ENCODE results near the gene BAZ2B. TPM values are rescaled to one million over a fixed set of nuclear protein-coding genes. Genes with fewer than 3 reads are reported as not detected.

Gene BAZ2B
- total RNA-seq, 3 donors from 2014 or later (not counting 1 experiment from before 2014, with no cell fraction given): 59.8 to 73.7 (median 68.4) TPM

- no peaks in the 10 kb centered on the region for H3K36me3 ChIP-seq (ENCODE audit: control insufficient read depth, insufficient read depth, low read length)
- ATAC-seq (no peak), DNase-seq (no peak)
- H3K4me3 Mint-ChIP-seq: peak overlapping the region; percentile 37
- peak overlapping the region; percentile 62 to 90 for H3K27ac Mint-ChIP-seq
- H3K4me3 ChIP-seq (ENCODE audit: low read length): no peak overlapping the region
- no peak for TF ChIP-seq CTCF (IDR thresholded peaks at IDR 0.05)
- peaks cover 6% of the 10 kb centered on the region for H3K4me1 ChIP-seq (ENCODE audit: control insufficient read depth, insufficient read depth, low read length)
- no peaks in the 10 kb centered on the region for H3K9me3 Mint-ChIP-seq
- intact Hi-C loops (cut with micrococcal nuclease): no loop called here
- no peaks in the 10 kb centered on the region for H3K9me3 ChIP-seq (ENCODE audit: control insufficient read depth, insufficient read depth, low read length)
- no peaks in the 10 kb centered on the region for H3K27me3 Mint-ChIP-seq (ENCODE audit: low read depth in 2 of 2)
- H3K27ac ChIP-seq (ENCODE audit: low read length): no peak overlapping the region
- no peaks in the 10 kb centered on the region for H3K36me3 Mint-ChIP-seq
- H3K27me3 ChIP-seq (ENCODE audit: control insufficient read depth, insufficient read depth, low read length): no peaks in the 10 kb centered on the region
- WGBS (ENCODE audit: insufficient coverage): 90% methylated on average over 1 of the region's 2 CpGs
- peaks cover 45% of the 10 kb centered on the region in 2 donors for H3K4me1 Mint-ChIP-seq
These were observed 108.2 kb downstream of the BAZ2B start for GRCh38 chr2:159508140-159508539.

GRCh38 chr2:159506764-159507440 is 109.4 kb downstream of the BAZ2B start:
- Histone ChIP-seq H3K27ac (ENCODE audit: low read length) (peak overlapping the region; percentile 56), H3K4me1 (ENCODE audit: control insufficient read depth, insufficient read depth, low read length) (peaks cover 6% of the 10 kb centered on the region), H3K4me3 (ENCODE audit: low read length) (no peak overlapping the region), H3K36me3 (ENCODE audit: control insufficient read depth, insufficient read depth, low read length) (no peaks in the 10 kb centered on the region), H3K9me3 (ENCODE audit: control insufficient read depth, insufficient read depth, low read length) (no peaks in the 10 kb centered on the region), H3K27me3 (ENCODE audit: control insufficient read depth, insufficient read depth, low read length) (no peaks in the 10 kb centered on the region)
- WGBS (ENCODE audit: insufficient coverage): 0% methylated on average over 1 of the region's 2 CpGs
- no peaks in the 10 kb centered on the region for H3K9me3 Mint-ChIP-seq
- H3K27me3 Mint-ChIP-seq (ENCODE audit: low read depth in 2 of 2): no peaks in the 10 kb centered on the region
- DNase-seq: no peak
- H3K27ac Mint-ChIP-seq: peak overlapping the region; percentile 90 to 92
- H3K4me1 Mint-ChIP-seq: peaks cover 41 to 48% of the 10 kb centered on the region in 2 donors
- H3K4me3 Mint-ChIP-seq: peak overlapping the region; percentile 79
- intact Hi-C loops (cut with micrococcal nuclease): no loop called here
- H3K36me3 Mint-ChIP-seq: no peaks in the 10 kb centered on the region
- TF ChIP-seq CTCF (IDR thresholded peaks at IDR 0.05): no peak
- peak in 2 of 3 donors; percentile 55 to 68 for ATAC-seq

GRCh38 chr2:159506202-159506601 is 110.1 kb downstream of the BAZ2B start:
- DNase-seq: no peak
- Histone ChIP-seq H3K9me3 (ENCODE audit: control insufficient read depth, insufficient read depth, low read length) (no peaks in the 10 kb centered on the region), H3K36me3 (ENCODE audit: control insufficient read depth, insufficient read depth, low read length) (no peaks in the 10 kb centered on the region), H3K27ac (ENCODE audit: low read length) (peak overlapping the region; percentile 56), H3K27me3 (ENCODE audit: control insufficient read depth, insufficient read depth, low read length) (no peaks in the 10 kb centered on the region), H3K4me3 (ENCODE audit: low read length) (no peak overlapping the region), H3K4me1 (ENCODE audit: control insufficient read depth, insufficient read depth, low read length) (peaks cover 6% of the 10 kb centered on the region)
- Mint-ChIP-seq H3K4me3 (peak overlapping the region; percentile 79), H3K4me1 (peaks cover 41 to 48% of the 10 kb centered on the region in 2 donors), H3K36me3 (no peaks in the 10 kb centered on the region), H3K27me3 (ENCODE audit: low read depth in 2 of 2) (no peaks in the 10 kb centered on the region), H3K27ac (peak overlapping the region; percentile 90 to 92), H3K9me3 (no peaks in the 10 kb centered on the region)
- no peak for TF ChIP-seq CTCF (IDR thresholded peaks at IDR 0.05)
- 92% methylated on average over 2 of the region's 3 CpGs for WGBS (ENCODE audit: insufficient coverage)
- no peak for ATAC-seq
- intact Hi-C loops (cut with micrococcal nuclease): no loop called here

- no peak for DNase-seq
- no peaks in the 10 kb centered on the region for H3K9me3 Mint-ChIP-seq
- H3K27me3 Mint-ChIP-seq (ENCODE audit: low read depth in 2 of 2): no peaks in the 10 kb centered on the region
- Histone ChIP-seq H3K27ac (ENCODE audit: low read length) (no peak overlapping the region), H3K27me3 (ENCODE audit: control insufficient read depth, insufficient read depth, low read length) (no peaks in the 10 kb centered on the region), H3K36me3 (ENCODE audit: control insufficient read depth, insufficient read depth, low read length) (no peaks in the 10 kb centered on the region), H3K4me3 (ENCODE audit: low read length) (no peak overlapping the region), H3K4me1 (ENCODE audit: control insufficient read depth, insufficient read depth, low read length) (peaks cover 6% of the 10 kb centered on the region), H3K9me3 (ENCODE audit: control insufficient read depth, insufficient read depth, low read length) (no peaks in the 10 kb centered on the region)
- intact Hi-C loops (cut with micrococcal nuclease): no loop called here
- no peak for ATAC-seq
- no peak overlapping the region for H3K4me3 Mint-ChIP-seq
- peak overlapping the region; percentile 31 to 52 for H3K27ac Mint-ChIP-seq
- TF ChIP-seq CTCF (IDR thresholded peaks at IDR 0.05): no peak
- peaks cover 41 to 50% of the 10 kb centered on the region in 2 donors for H3K4me1 Mint-ChIP-seq
- no peaks in the 10 kb centered on the region for H3K36me3 Mint-ChIP-seq
- WGBS (ENCODE audit: insufficient coverage): no CpG with 5 or more reads among the region's 1 CpG
These were observed 111.2 kb downstream of the BAZ2B start for GRCh38 chr2:159505196-159505595.

Measured in natural killer cell (primary cell).